ENCODE results near the gene NPIPB9.
"Not testable (repeated sequence)": the region's sequence is repeated elsewhere in the genome, so short reads cannot be mapped to it uniquely, and the experiment has no call there.

NPIPB9 gene

GRCh38 chr16:28751487-28751886 lies at the start of gene NPIPB9:
Gene NPIPB9, plus strand, starts transcription at chr16:28751787.
- not testable (repeated sequence) for H4K20me1 ChIP-seq (ENCODE audit: insufficient read depth, low read length); H3K4me1 ChIP-seq (ENCODE audit: insufficient read depth, low read length, severe bottlenecking); H2AFZ ChIP-seq (ENCODE audit: low read length); H3F3A ChIP-seq (ENCODE audit: insufficient read depth, low read length); H3K27me3 ChIP-seq (ENCODE audit: insufficient read depth, low read length); H3K9me3 ChIP-seq (ENCODE audit: low read length); H3K9me2 ChIP-seq (ENCODE audit: low read depth, low read length); H3K36me3 ChIP-seq (ENCODE audit: insufficient read depth, low read length); H3K27ac ChIP-seq (ENCODE audit: low read depth, low read length, poor library complexity, severe bottlenecking); H3K9ac ChIP-seq (ENCODE audit: low read length); H3K4me2 ChIP-seq (ENCODE audit: low read length); H3K79me2 ChIP-seq (ENCODE audit: insufficient read depth, low read length); H3K4me3 ChIP-seq (ENCODE audit: low read depth, low read length, poor library complexity, severe bottlenecking)

GRCh38 chr16:28704246-28704645 lies 47.3 kb upstream of the NPIPB9 start:
- H3K4me2 ChIP-seq (ENCODE audit: low read length); H3K36me3 ChIP-seq (ENCODE audit: insufficient read depth, low read length); H4K20me1 ChIP-seq (ENCODE audit: insufficient read depth, low read length); H3K9ac ChIP-seq (ENCODE audit: low read length); H3K4me1 ChIP-seq (ENCODE audit: insufficient read depth, low read length, severe bottlenecking); H3K9me3 ChIP-seq (ENCODE audit: low read length); H3F3A ChIP-seq (ENCODE audit: insufficient read depth, low read length); H2AFZ ChIP-seq (ENCODE audit: low read length); H3K27me3 ChIP-seq (ENCODE audit: insufficient read depth, low read length); H3K27ac ChIP-seq (ENCODE audit: low read depth, low read length, poor library complexity, severe bottlenecking); H3K4me3 ChIP-seq (ENCODE audit: low read depth, low read length, poor library complexity, severe bottlenecking); H3K9me2 ChIP-seq (ENCODE audit: low read depth, low read length); H3K79me2 ChIP-seq (ENCODE audit: insufficient read depth, low read length): not testable (repeated sequence)

- H3K79me2 ChIP-seq (ENCODE audit: insufficient read depth, low read length); H3F3A ChIP-seq (ENCODE audit: insufficient read depth, low read length); H3K9me2 ChIP-seq (ENCODE audit: low read depth, low read length); H4K20me1 ChIP-seq (ENCODE audit: insufficient read depth, low read length); H3K27ac ChIP-seq (ENCODE audit: low read depth, low read length, poor library complexity, severe bottlenecking); H3K27me3 ChIP-seq (ENCODE audit: insufficient read depth, low read length); H3K9ac ChIP-seq (ENCODE audit: low read length); H3K9me3 ChIP-seq (ENCODE audit: low read length); H3K36me3 ChIP-seq (ENCODE audit: insufficient read depth, low read length); H3K4me1 ChIP-seq (ENCODE audit: insufficient read depth, low read length, severe bottlenecking); H2AFZ ChIP-seq (ENCODE audit: low read length): not testable (repeated sequence)
- Histone ChIP-seq H3K4me2 (ENCODE audit: low read length) (peak within 1 kb of the TSS; percentile 46; the same call in 1 of the 2 replicates), H3K4me3 (ENCODE audit: low read depth, low read length, poor library complexity, severe bottlenecking) (peak within 1 kb of the TSS; percentile 52)
Observed at GRCh38 chr16:28711220-28712083, 40.1 kb upstream of the NPIPB9 start, which contains the start of gene EIF3C. Gene EIF3C, plus strand, starts transcription at chr16:28711464. Its CDS starts 223 bp downstream, at chr16:28711687.

GRCh38 chr16:28722852-28723650 lies 28.5 kb upstream of the NPIPB9 start:
- not testable (repeated sequence) for H3K4me3 ChIP-seq (ENCODE audit: low read depth, low read length, poor library complexity, severe bottlenecking); H3K27ac ChIP-seq (ENCODE audit: low read depth, low read length, poor library complexity, severe bottlenecking); H3K36me3 ChIP-seq (ENCODE audit: insufficient read depth, low read length); H3F3A ChIP-seq (ENCODE audit: insufficient read depth, low read length); H3K9me2 ChIP-seq (ENCODE audit: low read depth, low read length); H3K4me2 ChIP-seq (ENCODE audit: low read length); H3K4me1 ChIP-seq (ENCODE audit: insufficient read depth, low read length, severe bottlenecking); H3K79me2 ChIP-seq (ENCODE audit: insufficient read depth, low read length); H3K9ac ChIP-seq (ENCODE audit: low read length); H3K27me3 ChIP-seq (ENCODE audit: insufficient read depth, low read length); H4K20me1 ChIP-seq (ENCODE audit: insufficient read depth, low read length); H2AFZ ChIP-seq (ENCODE audit: low read length); H3K9me3 ChIP-seq (ENCODE audit: low read length)

GRCh38 chr16:28731253-28731652 lies 20.3 kb upstream of the NPIPB9 start:
- H3K36me3 ChIP-seq (ENCODE audit: insufficient read depth, low read length); H2AFZ ChIP-seq (ENCODE audit: low read length); H3K9ac ChIP-seq (ENCODE audit: low read length); H3K4me3 ChIP-seq (ENCODE audit: low read depth, low read length, poor library complexity, severe bottlenecking); H3K27ac ChIP-seq (ENCODE audit: low read depth, low read length, poor library complexity, severe bottlenecking); H3K79me2 ChIP-seq (ENCODE audit: insufficient read depth, low read length); H3K9me2 ChIP-seq (ENCODE audit: low read depth, low read length); H3K27me3 ChIP-seq (ENCODE audit: insufficient read depth, low read length); H3K9me3 ChIP-seq (ENCODE audit: low read length); H3K4me1 ChIP-seq (ENCODE audit: insufficient read depth, low read length, severe bottlenecking); H3K4me2 ChIP-seq (ENCODE audit: low read length); H3F3A ChIP-seq (ENCODE audit: insufficient read depth, low read length); H4K20me1 ChIP-seq (ENCODE audit: insufficient read depth, low read length): not testable (repeated sequence)

GRCh38 chr16:28732455-28733124 lies 19.0 kb upstream of the NPIPB9 start:
- H3K27ac ChIP-seq (ENCODE audit: low read depth, low read length, poor library complexity, severe bottlenecking); H3K9me3 ChIP-seq (ENCODE audit: low read length); H3K36me3 ChIP-seq (ENCODE audit: insufficient read depth, low read length); H3F3A ChIP-seq (ENCODE audit: insufficient read depth, low read length); H3K9ac ChIP-seq (ENCODE audit: low read length); H3K79me2 ChIP-seq (ENCODE audit: insufficient read depth, low read length); H4K20me1 ChIP-seq (ENCODE audit: insufficient read depth, low read length); H3K9me2 ChIP-seq (ENCODE audit: low read depth, low read length); H3K4me1 ChIP-seq (ENCODE audit: insufficient read depth, low read length, severe bottlenecking); H2AFZ ChIP-seq (ENCODE audit: low read length); H3K4me2 ChIP-seq (ENCODE audit: low read length); H3K4me3 ChIP-seq (ENCODE audit: low read depth, low read length, poor library complexity, severe bottlenecking); H3K27me3 ChIP-seq (ENCODE audit: insufficient read depth, low read length): not testable (repeated sequence)

GRCh38 chr16:28739787-28740186 lies 11.8 kb upstream of the NPIPB9 start:
- H4K20me1 ChIP-seq (ENCODE audit: insufficient read depth, low read length): not testable (repeated sequence)

More at GRCh38 chr16:28739787-28740186, 11.8 kb upstream of the NPIPB9 start:
- not testable (repeated sequence) for H3K9me3 ChIP-seq (ENCODE audit: low read length); H3F3A ChIP-seq (ENCODE audit: insufficient read depth, low read length); H3K27me3 ChIP-seq (ENCODE audit: insufficient read depth, low read length); H3K4me1 ChIP-seq (ENCODE audit: insufficient read depth, low read length, severe bottlenecking); H3K79me2 ChIP-seq (ENCODE audit: insufficient read depth, low read length); H3K4me3 ChIP-seq (ENCODE audit: low read depth, low read length, poor library complexity, severe bottlenecking); H3K4me2 ChIP-seq (ENCODE audit: low read length); H3K9ac ChIP-seq (ENCODE audit: low read length); H3K36me3 ChIP-seq (ENCODE audit: insufficient read depth, low read length); H3K9me2 ChIP-seq (ENCODE audit: low read depth, low read length); H3K27ac ChIP-seq (ENCODE audit: low read depth, low read length, poor library complexity, severe bottlenecking); H2AFZ ChIP-seq (ENCODE audit: low read length)
